ENCODE measurements around the gene PADI2.

The PADI2 gene

GRCh38 chr1:17109892-17110554 lies 9.2 kb downstream of the PADI2 start:
- H3K4me3 ChIP-seq (ENCODE audit: low read depth, low read length), result no peak overlapping the region
- DNase-seq (ENCODE audit: low read depth), result no peak
- no peak for TF ChIP-seq CTCF (IDR thresholded peaks at IDR 0.05; ENCODE audit: insufficient read depth, low read depth, low read length, missing control alignments)

GRCh38 chr1:17108786-17109185 lies 10.5 kb downstream of the PADI2 start:
- DNase-seq (ENCODE audit: low read depth), result no peak
- no peak overlapping the region for H3K4me3 ChIP-seq (ENCODE audit: low read depth, low read length)
- TF ChIP-seq CTCF (IDR thresholded peaks at IDR 0.05; ENCODE audit: insufficient read depth, low read depth, low read length, missing control alignments), result no peak

DNA sequence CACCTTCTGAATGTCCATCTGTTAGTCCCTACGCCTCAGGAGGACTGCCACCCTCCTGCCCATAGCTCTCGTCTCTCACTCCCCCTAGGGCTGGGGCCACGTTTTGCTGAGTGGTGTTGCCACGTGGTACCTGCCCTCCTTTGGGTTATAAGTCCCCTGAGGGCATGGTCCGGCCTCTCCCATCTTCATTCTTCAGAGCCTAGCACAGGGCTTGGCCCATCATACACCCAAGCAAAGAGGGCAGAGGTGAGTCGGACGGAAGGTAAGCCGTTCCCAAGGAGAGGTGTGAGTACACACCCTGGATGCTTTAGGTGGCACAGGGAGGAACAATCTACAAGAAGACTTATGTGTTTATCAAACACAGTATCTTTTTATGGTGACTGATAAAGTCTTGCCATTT lies 10.9 kb downstream of the PADI2 start:
- no peak overlapping the region for H3K4me3 ChIP-seq (ENCODE audit: low read depth, low read length)
- no peak for TF ChIP-seq CTCF (IDR thresholded peaks at IDR 0.05; ENCODE audit: insufficient read depth, low read depth, low read length, missing control alignments)
- no peak for DNase-seq (ENCODE audit: low read depth)

DNA sequence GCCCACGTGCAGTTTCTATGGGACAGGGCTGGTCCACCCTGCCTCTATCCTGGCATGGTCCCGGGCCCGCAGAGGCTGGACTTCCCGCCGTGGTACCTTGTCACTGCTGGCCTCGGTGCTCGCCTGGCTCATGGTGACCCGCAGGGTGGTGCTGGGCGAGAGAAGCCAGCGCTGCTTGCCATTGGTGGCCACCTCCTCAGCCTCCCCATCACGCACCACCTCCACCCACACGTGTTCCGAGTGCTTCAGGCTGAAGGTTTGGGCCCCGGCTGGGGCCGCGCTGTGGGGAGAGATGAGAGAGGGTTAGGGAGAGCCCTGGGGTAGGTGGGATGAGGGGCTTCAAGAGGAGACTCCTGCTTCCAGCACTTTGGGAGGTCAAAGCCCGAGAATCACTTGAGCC lies 14.5 kb downstream of the PADI2 start:
- no peak for DNase-seq (ENCODE audit: low read depth)
- no peak for TF ChIP-seq CTCF (IDR thresholded peaks at IDR 0.05; ENCODE audit: insufficient read depth, low read depth, low read length, missing control alignments)

DNA sequence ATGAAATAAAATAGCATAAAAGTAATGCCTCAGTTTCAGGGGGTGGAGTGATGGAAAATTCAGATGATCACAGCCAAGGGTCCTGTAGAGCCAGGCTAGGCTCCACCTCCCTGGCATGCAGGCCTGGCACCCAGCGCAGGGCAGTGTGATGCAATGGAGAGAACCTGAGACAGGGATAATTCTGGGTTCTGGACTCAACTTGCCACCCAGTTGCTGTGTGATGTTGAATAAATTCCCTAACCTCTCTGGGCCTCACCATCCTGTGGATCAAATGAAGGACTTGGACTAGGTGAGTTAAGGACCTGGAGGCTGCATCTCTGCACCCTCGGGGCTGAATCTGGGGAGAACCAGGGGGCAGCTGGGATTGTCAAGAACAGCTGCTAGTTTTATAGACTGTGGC lies 17.0 kb downstream of the PADI2 start:
- no peak for DNase-seq (ENCODE audit: low read depth)
- no peak overlapping the region for H3K4me3 ChIP-seq (ENCODE audit: low read depth, low read length)
- TF ChIP-seq CTCF (IDR thresholded peaks at IDR 0.05; ENCODE audit: insufficient read depth, low read depth, low read length, missing control alignments), result no peak

More for the DNA sequence above, 14.5 kb downstream of the PADI2 start:
- H3K4me3 ChIP-seq (ENCODE audit: low read depth, low read length), result no peak overlapping the region

DNA sequence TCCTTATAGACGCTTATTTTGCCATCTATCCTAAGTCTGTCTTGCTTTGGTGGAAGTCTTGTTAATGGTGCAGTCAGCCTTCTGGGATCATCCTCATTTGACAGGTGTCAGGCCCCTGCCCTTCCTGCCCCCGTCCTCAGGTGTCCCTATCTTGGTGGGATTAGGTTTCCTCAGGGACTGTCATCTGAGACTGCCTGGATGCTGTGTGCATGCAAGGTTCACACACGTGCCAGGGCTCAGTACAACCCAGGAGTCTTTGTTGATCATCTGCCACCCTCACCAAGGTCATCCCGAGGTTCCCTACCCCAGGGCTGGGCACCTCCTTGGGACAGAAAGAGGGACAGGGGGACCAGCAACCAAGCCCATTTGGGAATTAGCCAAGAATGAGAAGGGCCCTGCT lies 18.0 kb downstream of the PADI2 start:
- DNase-seq (ENCODE audit: low read depth), result no peak
- no peak overlapping the region for H3K4me3 ChIP-seq (ENCODE audit: low read depth, low read length)
- no peak for TF ChIP-seq CTCF (IDR thresholded peaks at IDR 0.05; ENCODE audit: insufficient read depth, low read depth, low read length, missing control alignments)

Measured in GM12865 (cell line).